Measurements from ENCODE around the gene GAA. TPM values are rescaled to one million over a fixed set of nuclear protein-coding genes. Genes with fewer than 3 reads are reported as not detected.

GAA gene
- total RNA-seq, 1 donor from 2014 or later = 38.4 TPM

- Mint-ChIP-seq H3K36me3 (ENCODE audit: low read depth) (peaks cover 4% of the 10 kb centered on the region), H3K27ac (ENCODE audit: unreplicated experiment) (no peak overlapping the region), H3K9me3 (no peaks in the 10 kb centered on the region), H3K4me1 (peaks cover 10% of the 10 kb centered on the region), H3K4me3 (no peak overlapping the region), H3K27me3 (ENCODE audit: low read depth) (no peaks in the 10 kb centered on the region)
- TF ChIP-seq CTCF (conservative IDR thresholded peaks at IDR 0.05) = no peak
- no peak for DNase-seq (ENCODE audit: low read depth, low spot score)
Observed at GRCh38 chr17:80114758-80115157, 13.4 kb downstream of the GAA start.

GRCh38 chr17:80115159-80115558, 13.8 kb downstream of the GAA start:
- H3K4me3 Mint-ChIP-seq = no peak overlapping the region

GRCh38 chr17:80116276-80116920, 15.0 kb downstream of the GAA start:
- Mint-ChIP-seq H3K9me3 (no peaks in the 10 kb centered on the region), H3K27me3 (ENCODE audit: low read depth) (no peaks in the 10 kb centered on the region), H3K4me1 (peaks cover 10% of the 10 kb centered on the region), H3K36me3 (ENCODE audit: low read depth) (peaks cover 4% of the 10 kb centered on the region), H3K27ac (ENCODE audit: unreplicated experiment) (no peak overlapping the region), H3K4me3 (no peak overlapping the region)
- TF ChIP-seq CTCF (conservative IDR thresholded peaks at IDR 0.05) = no peak
- no peak for DNase-seq (ENCODE audit: low read depth, low spot score)

More at GRCh38 chr17:80115159-80115558, 13.8 kb downstream of the GAA start:
- Mint-ChIP-seq H3K9me3 (no peaks in the 10 kb centered on the region), H3K27ac (ENCODE audit: unreplicated experiment) (no peak overlapping the region), H3K27me3 (ENCODE audit: low read depth) (no peaks in the 10 kb centered on the region), H3K4me1 (peaks cover 10% of the 10 kb centered on the region), H3K36me3 (ENCODE audit: low read depth) (peaks cover 4% of the 10 kb centered on the region)
- DNase-seq (ENCODE audit: low read depth, low spot score) = no peak
- no peak for TF ChIP-seq CTCF (conservative IDR thresholded peaks at IDR 0.05)

- H3K9me3 Mint-ChIP-seq = no peaks in the 10 kb centered on the region
- H3K4me3 Mint-ChIP-seq = no peak overlapping the region
- peaks cover 10% of the 10 kb centered on the region for H3K4me1 Mint-ChIP-seq
- H3K27ac Mint-ChIP-seq (ENCODE audit: unreplicated experiment) = no peak overlapping the region
- no peak for DNase-seq (ENCODE audit: low read depth, low spot score)
- no peaks in the 10 kb centered on the region for H3K27me3 Mint-ChIP-seq (ENCODE audit: low read depth)
- TF ChIP-seq CTCF (conservative IDR thresholded peaks at IDR 0.05) = no peak
- H3K36me3 Mint-ChIP-seq (ENCODE audit: low read depth) = peaks cover 4% of the 10 kb centered on the region
Observed at GRCh38 chr17:80116921-80117380, 15.6 kb downstream of the GAA start.

GRCh38 chr17:80117491-80118401, 16.4 kb downstream of the GAA start:
- Mint-ChIP-seq H3K4me1 (peaks cover 10% of the 10 kb centered on the region), H3K27ac (ENCODE audit: unreplicated experiment) (no peak overlapping the region)
- DNase-seq (ENCODE audit: low read depth, low spot score) = no peak

More at GRCh38 chr17:80117491-80118401, 16.4 kb downstream of the GAA start:
- no peak for TF ChIP-seq CTCF (conservative IDR thresholded peaks at IDR 0.05)
- no peak overlapping the region for H3K4me3 Mint-ChIP-seq
- H3K9me3 Mint-ChIP-seq = no peaks in the 10 kb centered on the region
- no peaks in the 10 kb centered on the region for H3K27me3 Mint-ChIP-seq (ENCODE audit: low read depth)
- H3K36me3 Mint-ChIP-seq (ENCODE audit: low read depth) = peaks cover 4% of the 10 kb centered on the region

All from neural crest cell (in vitro differentiated cells).